WTC11 (cell line): Measurements from ENCODE around the gene NLGN1. TPM values are rescaled to one million over a fixed set of nuclear protein-coding genes. Genes with fewer than 3 reads are reported as not detected.

Experiments
- ATAC-seq: fragments of 200-7000 bp; cut with Tn5 transposase; 2 replicates; pipeline ENCODE4 v1.10.0; 2021; ENCODE audit warnings: mild to moderate bottlenecking, moderate library complexity
- CTCF ChIA-PET: fragments of 300-600 bp; sonication (Branson Sonifier 250); formaldehyde crosslinking; loops from one replicate; lab custom pipeline; 2021; ENCODE audit warnings: antibody characterized with exemption; lab: Charles Lee
- POLR2A ChIA-PET: fragments of 350-600 bp; sonication (Branson Sonifier 250); formaldehyde crosslinking; loops from one replicate; lab custom pipeline; 2021; ENCODE audit warnings: antibody characterized with exemption; lab: Charles Lee
- DNase-seq: peaks from one replicate; pipeline ENCODE4 v3.0.0; 2021; ENCODE audit warnings: low spot score
- H3K27ac Mint-ChIP-seq: 2 replicates; pipeline ENCODE4 v1.8.0; 2021; ENCODE audit warnings: mixed read lengths
- H3K27me3 Mint-ChIP-seq: 2 replicates; pipeline ENCODE4 v1.8.0; 2021; ENCODE audit warnings: low read depth, mild to moderate bottlenecking, moderate library complexity, mixed read lengths
- H3K36me3 Mint-ChIP-seq: 2 replicates; pipeline ENCODE4 v1.8.0; 2021; ENCODE audit warnings: mixed read lengths
- H3K4me1 Mint-ChIP-seq: 2 replicates; pipeline ENCODE4 v1.8.0; 2022; ENCODE audit warnings: mixed read lengths
- H3K4me3 Mint-ChIP-seq: 2 replicates; pipeline ENCODE4 v1.8.0; 2021; ENCODE audit warnings: mild to moderate bottlenecking, moderate library complexity, mixed read lengths
- H3K9me3 Mint-ChIP-seq: 2 replicates; pipeline ENCODE4 v1.8.0; 2021; ENCODE audit warnings: mixed read lengths
- CREM ChIP-seq: sonication (generic); formaldehyde crosslinking; IDR thresholded peaks from 2 replicates; pipeline ENCODE4 v1.8.1; 2022; ENCODE audit warnings: mild to moderate bottlenecking, missing genetic modification reagents, moderate library complexity
- CTCF ChIP-seq: fragments of 200-600 bp; IDR thresholded peaks from 2 replicates; pipeline ENCODE4 v1.8.0; 2022; ENCODE audit warnings: antibody characterized with exemption
- EMX1 ChIP-seq: fragments of 250-450 bp; sonication (Bioruptor Pico); IDR thresholded peaks from 2 replicates; pipeline ENCODE4 v1.8.0; 2021; ENCODE audit warnings: mild to moderate bottlenecking
- IRF2 ChIP-seq: sonication (generic); formaldehyde crosslinking; IDR thresholded peaks from 2 replicates; pipeline ENCODE4 v1.8.0; 2022; ENCODE audit warnings: low read depth, missing genetic modification reagents, borderline replicate concordance
- NR3C1 ChIP-seq: sonication (generic); formaldehyde crosslinking; conservative IDR thresholded peaks from 2 replicates; pipeline ENCODE4 v1.8.1; 2023; ENCODE audit warnings: low read depth, mild to moderate bottlenecking, missing genetic modification reagents
- SP1 ChIP-seq: sonication (generic); formaldehyde crosslinking; conservative IDR thresholded peaks from 2 replicates; pipeline ENCODE4 v1.8.1; 2022; ENCODE audit warnings: missing genetic modification reagents
- TP53 ChIP-seq: sonication (generic); formaldehyde crosslinking; IDR thresholded peaks from 2 replicates; pipeline ENCODE4 v1.8.1; 2023; ENCODE audit warnings: mild to moderate bottlenecking, missing genetic modification reagents
- ZNF121 ChIP-seq: sonication (generic); formaldehyde crosslinking; IDR thresholded peaks from 2 replicates; pipeline ENCODE4 v1.8.0; 2023; ENCODE audit warnings: missing genetic modification reagents
- ZNF263 ChIP-seq: sonication (generic); formaldehyde crosslinking; IDR thresholded peaks from 2 replicates; pipeline ENCODE4 v1.8.1; 2022; ENCODE audit warnings: low read depth, mild to moderate bottlenecking, moderate library complexity, missing genetic modification reagents
- ZNF396 ChIP-seq: fragments of 250-450 bp; sonication (Bioruptor Pico); IDR thresholded peaks from 2 replicates; pipeline ENCODE4 v1.8.0; 2021; ENCODE audit warnings: mild to moderate bottlenecking, moderate library complexity, borderline replicate concordance
- ZNF532 ChIP-seq: fragments of 250-450 bp; sonication (Bioruptor Pico); IDR thresholded peaks from 2 replicates; pipeline ENCODE4 v1.9.0; 2021; ENCODE audit warnings: mild to moderate bottlenecking, borderline replicate concordance
- total RNA-seq: library from RNA; stranded (reverse); gene quantifications from 3 replicates; pipeline ENCODE4 v1.2.3, GENCODE V29; 2021
- TF ChIP-seq, protein P1 (sequence below): fragments of 250-450 bp; sonication (Bioruptor Pico); IDR thresholded peaks from 2 replicates; pipeline ENCODE4 v1.9.0; 2021; ENCODE audit warnings: mild to moderate bottlenecking
- TF ChIP-seq, protein P2 (sequence below): fragments of 250-450 bp; sonication (Bioruptor Pico); conservative IDR thresholded peaks from 2 replicates; pipeline ENCODE4 v1.9.0; 2021; ENCODE audit warnings: mild to moderate bottlenecking
- TF ChIP-seq, protein P3 (sequence below): sonication (generic); formaldehyde crosslinking; IDR thresholded peaks from 2 replicates; pipeline ENCODE4 v1.8.1; 2023; ENCODE audit warnings: mild to moderate bottlenecking, missing genetic modification reagents
- TF ChIP-seq, protein P4 (sequence below): sonication (generic); formaldehyde crosslinking; IDR thresholded peaks from 2 replicates; pipeline ENCODE4 v1.8.1; 2022; ENCODE audit warnings: mild to moderate bottlenecking, moderate library complexity, missing genetic modification reagents
- TF ChIP-seq, protein P5 (sequence below): fragments of 250-450 bp; sonication (Bioruptor Pico); IDR thresholded peaks from 2 replicates; pipeline ENCODE4 v2.1.2; 2022; ENCODE audit warnings: mild to moderate bottlenecking, moderate library complexity
- TF ChIP-seq, protein P6 (sequence below): sonication (generic); formaldehyde crosslinking; IDR thresholded peaks from 2 replicates; pipeline ENCODE4 v1.8.0; 2023; ENCODE audit warnings: missing genetic modification reagents, mild to moderate bottlenecking, borderline replicate concordance

Gene NLGN1
- total RNA-seq, 1 experiment from 2014 or later = 12.4 TPM

DNA sequence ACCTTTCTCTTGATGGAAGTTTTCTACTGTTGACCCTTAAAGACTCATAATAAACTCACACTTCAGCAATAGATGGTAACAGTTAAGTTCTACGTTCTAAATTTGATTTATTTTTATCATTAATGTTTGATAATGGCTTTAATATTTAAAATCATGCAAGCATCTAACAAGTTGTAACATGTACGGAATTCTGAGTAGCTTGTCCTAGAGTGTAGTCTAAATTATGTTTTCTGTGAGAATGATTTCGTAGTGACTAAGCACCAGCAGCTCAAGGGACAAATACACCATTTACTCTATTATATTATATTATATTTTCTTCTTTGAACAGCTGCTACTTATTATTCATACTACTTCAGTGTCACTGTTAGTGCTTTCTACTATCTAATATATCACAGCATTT is 345.6 kb downstream of the NLGN1 start (continued):
- TF ChIP-seq, protein P1, sequence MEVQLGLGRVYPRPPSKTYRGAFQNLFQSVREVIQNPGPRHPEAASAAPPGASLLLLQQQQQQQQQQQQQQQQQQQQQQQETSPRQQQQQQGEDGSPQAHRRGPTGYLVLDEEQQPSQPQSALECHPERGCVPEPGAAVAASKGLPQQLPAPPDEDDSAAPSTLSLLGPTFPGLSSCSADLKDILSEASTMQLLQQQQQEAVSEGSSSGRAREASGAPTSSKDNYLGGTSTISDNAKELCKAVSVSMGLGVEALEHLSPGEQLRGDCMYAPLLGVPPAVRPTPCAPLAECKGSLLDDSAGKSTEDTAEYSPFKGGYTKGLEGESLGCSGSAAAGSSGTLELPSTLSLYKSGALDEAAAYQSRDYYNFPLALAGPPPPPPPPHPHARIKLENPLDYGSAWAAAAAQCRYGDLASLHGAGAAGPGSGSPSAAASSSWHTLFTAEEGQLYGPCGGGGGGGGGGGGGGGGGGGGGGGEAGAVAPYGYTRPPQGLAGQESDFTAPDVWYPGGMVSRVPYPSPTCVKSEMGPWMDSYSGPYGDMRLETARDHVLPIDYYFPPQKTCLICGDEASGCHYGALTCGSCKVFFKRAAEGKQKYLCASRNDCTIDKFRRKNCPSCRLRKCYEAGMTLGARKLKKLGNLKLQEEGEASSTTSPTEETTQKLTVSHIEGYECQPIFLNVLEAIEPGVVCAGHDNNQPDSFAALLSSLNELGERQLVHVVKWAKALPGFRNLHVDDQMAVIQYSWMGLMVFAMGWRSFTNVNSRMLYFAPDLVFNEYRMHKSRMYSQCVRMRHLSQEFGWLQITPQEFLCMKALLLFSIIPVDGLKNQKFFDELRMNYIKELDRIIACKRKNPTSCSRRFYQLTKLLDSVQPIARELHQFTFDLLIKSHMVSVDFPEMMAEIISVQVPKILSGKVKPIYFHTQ (CRISPR knock-in tag) = no peak

- ATAC-seq = no peak
- peaks cover 9% of the 10 kb centered on the region for H3K9me3 Mint-ChIP-seq
- TF ChIP-seq SP1 (CRISPR knock-in tag) = no peak
- TF ChIP-seq, protein P2, sequence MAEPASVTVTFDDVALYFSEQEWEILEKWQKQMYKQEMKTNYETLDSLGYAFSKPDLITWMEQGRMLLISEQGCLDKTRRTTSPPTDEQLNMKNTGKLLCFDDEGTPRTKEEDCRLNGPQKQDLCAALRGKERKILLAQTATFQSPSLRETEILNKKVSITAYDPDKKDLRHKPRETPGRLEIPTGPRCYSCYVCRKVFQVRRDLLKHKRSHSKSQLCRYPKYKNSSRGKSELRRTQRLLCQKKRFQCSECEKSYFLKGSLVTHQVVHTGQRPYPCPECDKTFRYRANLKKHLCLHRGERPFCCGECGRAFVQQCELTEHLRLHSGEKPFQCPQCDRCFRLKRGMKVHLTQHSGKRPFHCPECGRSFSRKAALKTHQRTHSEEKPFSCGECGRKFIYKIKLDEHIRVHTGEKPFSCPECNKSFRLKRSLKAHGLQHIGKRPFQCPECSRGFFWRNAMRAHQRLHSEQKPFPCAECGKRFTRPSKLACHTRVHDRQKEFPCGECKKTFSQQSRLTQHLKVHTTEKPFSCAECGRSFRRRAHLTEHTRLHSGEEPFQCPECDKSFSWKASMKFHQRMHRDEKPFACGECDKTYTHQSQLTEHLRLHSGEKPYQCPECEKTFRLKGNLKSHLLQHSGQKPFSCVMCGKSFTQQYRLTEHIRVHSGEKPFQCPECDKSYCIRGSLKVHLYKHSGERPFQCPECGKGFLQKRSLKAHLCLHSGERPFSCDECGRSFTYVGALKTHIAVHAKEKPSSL (CRISPR knock-in tag) = no peak
- TF ChIP-seq ZNF263 (CRISPR knock-in tag) = no peak
- TF ChIP-seq, protein P3, sequence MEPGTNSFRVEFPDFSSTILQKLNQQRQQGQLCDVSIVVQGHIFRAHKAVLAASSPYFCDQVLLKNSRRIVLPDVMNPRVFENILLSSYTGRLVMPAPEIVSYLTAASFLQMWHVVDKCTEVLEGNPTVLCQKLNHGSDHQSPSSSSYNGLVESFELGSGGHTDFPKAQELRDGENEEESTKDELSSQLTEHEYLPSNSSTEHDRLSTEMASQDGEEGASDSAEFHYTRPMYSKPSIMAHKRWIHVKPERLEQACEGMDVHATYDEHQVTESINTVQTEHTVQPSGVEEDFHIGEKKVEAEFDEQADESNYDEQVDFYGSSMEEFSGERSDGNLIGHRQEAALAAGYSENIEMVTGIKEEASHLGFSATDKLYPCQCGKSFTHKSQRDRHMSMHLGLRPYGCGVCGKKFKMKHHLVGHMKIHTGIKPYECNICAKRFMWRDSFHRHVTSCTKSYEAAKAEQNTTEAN (CRISPR knock-in tag) = no peak
- no peak for TF ChIP-seq TP53
- no peak for TF ChIP-seq ZNF121
- no peak for TF ChIP-seq EMX1 (CRISPR knock-in tag)
- no peak for TF ChIP-seq CREM
- TF ChIP-seq NR3C1 (CRISPR knock-in tag) = no peak
- no peak for TF ChIP-seq CTCF
- no peak for TF ChIP-seq ZNF532 (CRISPR knock-in tag)
- TF ChIP-seq, protein P4, sequence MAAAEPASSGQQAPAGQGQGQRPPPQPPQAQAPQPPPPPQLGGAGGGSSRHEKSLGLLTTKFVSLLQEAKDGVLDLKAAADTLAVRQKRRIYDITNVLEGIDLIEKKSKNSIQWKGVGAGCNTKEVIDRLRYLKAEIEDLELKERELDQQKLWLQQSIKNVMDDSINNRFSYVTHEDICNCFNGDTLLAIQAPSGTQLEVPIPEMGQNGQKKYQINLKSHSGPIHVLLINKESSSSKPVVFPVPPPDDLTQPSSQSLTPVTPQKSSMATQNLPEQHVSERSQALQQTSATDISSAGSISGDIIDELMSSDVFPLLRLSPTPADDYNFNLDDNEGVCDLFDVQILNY (CRISPR knock-in tag) = no peak
- TF ChIP-seq IRF2 = no peak
- TF ChIP-seq, protein P5, sequence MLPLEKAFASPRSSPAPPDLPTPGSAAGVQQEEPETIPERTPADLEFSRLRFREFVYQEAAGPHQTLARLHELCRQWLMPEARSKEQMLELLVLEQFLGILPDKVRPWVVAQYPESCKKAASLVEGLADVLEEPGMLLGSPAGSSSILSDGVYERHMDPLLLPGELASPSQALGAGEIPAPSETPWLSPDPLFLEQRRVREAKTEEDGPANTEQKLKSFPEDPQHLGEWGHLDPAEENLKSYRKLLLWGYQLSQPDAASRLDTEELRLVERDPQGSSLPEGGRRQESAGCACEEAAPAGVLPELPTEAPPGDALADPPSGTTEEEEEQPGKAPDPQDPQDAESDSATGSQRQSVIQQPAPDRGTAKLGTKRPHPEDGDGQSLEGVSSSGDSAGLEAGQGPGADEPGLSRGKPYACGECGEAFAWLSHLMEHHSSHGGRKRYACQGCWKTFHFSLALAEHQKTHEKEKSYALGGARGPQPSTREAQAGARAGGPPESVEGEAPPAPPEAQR (CRISPR knock-in tag) = no peak
- TF ChIP-seq ZNF396 (CRISPR knock-in tag) = no peak
- TF ChIP-seq, protein P6, sequence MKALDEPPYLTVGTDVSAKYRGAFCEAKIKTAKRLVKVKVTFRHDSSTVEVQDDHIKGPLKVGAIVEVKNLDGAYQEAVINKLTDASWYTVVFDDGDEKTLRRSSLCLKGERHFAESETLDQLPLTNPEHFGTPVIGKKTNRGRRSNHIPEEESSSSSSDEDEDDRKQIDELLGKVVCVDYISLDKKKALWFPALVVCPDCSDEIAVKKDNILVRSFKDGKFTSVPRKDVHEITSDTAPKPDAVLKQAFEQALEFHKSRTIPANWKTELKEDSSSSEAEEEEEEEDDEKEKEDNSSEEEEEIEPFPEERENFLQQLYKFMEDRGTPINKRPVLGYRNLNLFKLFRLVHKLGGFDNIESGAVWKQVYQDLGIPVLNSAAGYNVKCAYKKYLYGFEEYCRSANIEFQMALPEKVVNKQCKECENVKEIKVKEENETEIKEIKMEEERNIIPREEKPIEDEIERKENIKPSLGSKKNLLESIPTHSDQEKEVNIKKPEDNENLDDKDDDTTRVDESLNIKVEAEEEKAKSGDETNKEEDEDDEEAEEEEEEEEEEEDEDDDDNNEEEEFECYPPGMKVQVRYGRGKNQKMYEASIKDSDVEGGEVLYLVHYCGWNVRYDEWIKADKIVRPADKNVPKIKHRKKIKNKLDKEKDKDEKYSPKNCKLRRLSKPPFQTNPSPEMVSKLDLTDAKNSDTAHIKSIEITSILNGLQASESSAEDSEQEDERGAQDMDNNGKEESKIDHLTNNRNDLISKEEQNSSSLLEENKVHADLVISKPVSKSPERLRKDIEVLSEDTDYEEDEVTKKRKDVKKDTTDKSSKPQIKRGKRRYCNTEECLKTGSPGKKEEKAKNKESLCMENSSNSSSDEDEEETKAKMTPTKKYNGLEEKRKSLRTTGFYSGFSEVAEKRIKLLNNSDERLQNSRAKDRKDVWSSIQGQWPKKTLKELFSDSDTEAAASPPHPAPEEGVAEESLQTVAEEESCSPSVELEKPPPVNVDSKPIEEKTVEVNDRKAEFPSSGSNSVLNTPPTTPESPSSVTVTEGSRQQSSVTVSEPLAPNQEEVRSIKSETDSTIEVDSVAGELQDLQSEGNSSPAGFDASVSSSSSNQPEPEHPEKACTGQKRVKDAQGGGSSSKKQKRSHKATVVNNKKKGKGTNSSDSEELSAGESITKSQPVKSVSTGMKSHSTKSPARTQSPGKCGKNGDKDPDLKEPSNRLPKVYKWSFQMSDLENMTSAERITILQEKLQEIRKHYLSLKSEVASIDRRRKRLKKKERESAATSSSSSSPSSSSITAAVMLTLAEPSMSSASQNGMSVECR (CRISPR knock-in tag) = no peak
Measured at GRCh38 chr3:173743516-173743915, 346.0 kb downstream of the NLGN1 start.

More at GRCh38 chr3:173743516-173743915, 346.0 kb downstream of the NLGN1 start:
- no peak for DNase-seq
- H3K27me3 Mint-ChIP-seq = no peaks in the 10 kb centered on the region
- H3K27ac Mint-ChIP-seq = no peak overlapping the region
- CTCF ChIA-PET = no interaction called here
- POLR2A ChIA-PET = no interaction called here
- H3K4me1 Mint-ChIP-seq = peaks cover 25% of the 10 kb centered on the region
- H3K4me3 Mint-ChIP-seq = no peak overlapping the region
- H3K36me3 Mint-ChIP-seq = peaks cover 4% of the 10 kb centered on the region
